ENCODE results near the gene CTDSP1.

Gene CTDSP1

DNA sequence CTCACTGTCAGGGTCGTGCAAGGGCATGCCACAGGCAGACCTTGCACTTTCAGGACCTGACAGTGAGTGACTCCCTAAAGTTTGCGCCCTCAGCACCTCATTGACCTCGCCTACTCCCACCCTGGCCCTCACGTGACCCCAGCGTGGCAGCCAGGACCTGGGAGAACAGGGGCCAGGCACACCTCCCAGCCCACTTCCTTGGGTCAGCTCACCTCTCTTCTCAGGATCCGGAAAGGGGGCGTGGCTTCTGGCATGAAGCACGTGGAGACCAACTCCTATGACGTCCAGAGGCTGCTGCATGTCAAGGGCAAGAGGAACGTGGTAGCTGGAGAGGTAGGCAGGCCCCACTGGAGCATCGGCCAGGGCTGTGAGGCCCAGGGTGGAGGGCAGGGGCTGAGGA lies 28.1 kb downstream of the CTDSP1 start:
- no peak for DNase-seq

DNA sequence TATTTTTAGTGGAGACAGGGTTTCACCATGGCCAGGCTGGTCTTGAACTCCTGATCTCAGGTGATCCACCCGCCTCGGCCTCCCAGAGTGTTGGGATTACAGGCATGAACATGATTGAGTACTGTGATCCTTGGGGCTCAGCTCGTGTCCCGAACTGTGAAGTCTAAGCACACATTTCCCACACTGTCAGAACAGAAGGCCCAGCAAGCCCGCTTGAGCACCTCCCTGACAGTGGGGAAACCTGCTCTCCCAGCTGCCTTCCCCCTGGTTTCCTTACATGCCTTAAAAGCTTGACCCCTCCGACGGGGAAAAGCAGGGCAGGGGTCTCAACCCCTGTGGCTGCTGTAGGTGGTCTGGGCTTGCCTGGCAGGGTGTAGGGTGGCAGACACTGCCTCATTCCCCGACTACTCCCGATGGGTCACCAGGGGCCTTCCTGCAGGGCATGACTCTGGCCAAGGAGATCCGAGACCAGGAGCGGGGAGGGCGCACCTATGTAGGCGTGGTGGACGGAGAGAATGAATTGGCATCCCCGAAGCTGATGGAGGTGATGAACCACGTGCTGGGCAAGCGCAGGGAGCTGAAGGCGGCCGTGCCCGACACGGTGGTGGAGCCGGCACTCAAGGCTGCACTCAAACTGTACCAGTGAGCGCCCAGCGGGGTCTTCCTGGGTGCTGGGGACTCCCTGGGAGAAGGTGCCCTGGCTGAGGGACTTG lies 29.3 kb downstream of the CTDSP1 start:
- DNase-seq = no peak

DNA sequence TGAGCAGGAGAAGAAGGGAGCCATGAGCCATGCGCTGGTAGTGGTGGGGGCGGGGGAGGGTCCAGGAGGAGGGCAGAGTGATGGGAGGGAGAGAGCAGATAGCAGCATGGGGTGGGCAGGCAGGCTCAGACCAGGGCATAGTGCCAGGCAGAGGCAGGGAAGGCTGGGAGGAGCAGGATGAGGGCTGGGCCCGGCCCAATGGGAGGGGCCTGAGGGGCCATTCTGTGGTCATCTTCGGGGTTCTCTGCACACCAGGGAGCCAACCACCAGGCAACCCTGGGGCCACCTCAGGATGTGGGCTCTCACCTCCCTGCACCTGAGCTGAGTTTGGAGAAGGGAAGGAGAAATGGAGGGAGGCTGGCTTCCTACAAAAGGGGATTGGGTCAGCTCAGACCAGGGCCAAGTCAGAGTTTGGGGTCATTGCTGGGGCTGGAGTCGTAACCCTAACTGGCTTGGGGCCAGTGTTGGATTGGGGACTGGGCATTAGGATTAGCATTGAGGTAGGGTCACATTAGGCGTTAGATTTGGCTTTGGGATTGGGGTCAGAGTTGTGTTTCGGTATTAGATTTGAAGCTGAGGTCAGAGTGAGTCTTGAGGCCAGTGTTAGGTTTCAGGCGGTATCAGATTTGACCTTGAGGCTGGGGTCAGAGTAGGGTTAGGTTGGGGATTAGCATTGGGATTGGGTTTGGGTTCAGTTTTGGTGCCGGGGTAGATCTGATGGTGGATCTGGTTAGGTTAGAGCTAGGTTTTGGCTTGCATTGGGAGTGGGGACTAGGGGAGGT lies 30.4 kb downstream of the CTDSP1 start:
- DNase-seq = no peak

DNA sequence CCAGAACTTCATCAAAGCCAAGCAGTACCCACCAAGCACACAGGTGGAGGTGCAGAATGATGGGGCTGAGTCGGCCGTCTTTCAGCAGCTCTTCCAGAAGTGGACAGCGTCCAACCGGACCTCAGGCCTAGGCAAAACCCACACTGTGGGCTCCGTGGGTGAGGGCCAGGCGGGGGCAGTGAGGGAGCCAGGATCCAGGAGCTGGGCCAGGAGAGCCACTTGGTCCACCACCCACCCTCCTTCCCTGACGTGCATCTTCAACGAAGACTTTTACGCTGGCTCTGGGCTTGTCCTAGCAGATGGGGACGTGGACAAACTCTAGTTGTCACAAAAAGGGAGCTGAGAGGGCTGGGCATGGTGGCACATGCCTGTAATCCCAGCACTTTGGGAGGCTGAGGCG lies 31.1 kb downstream of the CTDSP1 start:
- DNase-seq = no peak

DNA sequence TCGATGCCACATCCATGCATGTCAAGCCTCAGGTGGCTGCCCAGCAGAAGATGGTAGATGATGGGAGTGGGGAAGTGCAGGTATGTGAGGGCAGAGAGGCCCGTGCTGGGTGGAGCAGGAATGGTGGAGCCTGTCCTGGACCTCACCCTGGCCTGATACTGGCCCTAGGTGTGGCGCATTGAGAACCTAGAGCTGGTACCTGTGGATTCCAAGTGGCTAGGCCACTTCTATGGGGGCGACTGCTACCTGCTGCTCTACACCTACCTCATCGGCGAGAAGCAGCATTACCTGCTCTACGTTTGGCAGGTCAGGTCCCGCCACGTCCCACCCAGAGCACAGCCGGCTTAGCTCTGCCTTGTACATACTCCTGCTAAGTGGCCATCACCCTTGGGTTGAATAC lies 32.2 kb downstream of the CTDSP1 start:
- DNase-seq = no peak

DNA sequence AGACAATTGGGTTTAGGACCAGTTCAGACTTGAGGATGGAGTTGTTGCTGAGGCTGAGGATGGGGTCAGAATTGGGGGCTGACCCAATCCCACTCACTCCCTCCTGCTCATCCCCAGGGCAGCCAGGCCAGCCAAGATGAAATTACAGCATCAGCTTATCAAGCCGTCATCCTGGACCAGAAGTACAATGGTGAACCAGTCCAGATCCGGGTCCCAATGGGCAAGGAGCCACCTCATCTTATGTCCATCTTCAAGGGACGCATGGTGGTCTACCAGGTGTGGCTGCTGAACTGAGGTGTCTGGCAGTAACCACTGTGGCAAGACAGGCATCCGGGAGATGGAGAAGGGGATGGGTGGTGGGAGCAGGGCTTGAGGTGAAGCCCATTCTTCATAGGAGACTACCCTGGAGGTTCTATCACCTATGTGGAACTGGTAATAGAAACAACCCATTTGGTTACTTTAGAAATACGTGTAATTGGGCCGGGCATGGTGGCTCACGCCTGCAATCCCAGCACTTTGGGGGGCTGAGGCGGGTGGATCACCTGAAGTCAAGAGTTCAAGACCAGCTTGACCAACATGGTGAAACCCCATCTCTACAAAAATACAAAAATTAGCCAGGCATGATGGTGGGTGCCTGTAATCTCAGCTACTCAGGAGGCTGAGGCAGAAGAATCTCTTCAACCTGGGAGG lies 33.2 kb downstream of the CTDSP1 start:
- DNase-seq = no peak

DNA sequence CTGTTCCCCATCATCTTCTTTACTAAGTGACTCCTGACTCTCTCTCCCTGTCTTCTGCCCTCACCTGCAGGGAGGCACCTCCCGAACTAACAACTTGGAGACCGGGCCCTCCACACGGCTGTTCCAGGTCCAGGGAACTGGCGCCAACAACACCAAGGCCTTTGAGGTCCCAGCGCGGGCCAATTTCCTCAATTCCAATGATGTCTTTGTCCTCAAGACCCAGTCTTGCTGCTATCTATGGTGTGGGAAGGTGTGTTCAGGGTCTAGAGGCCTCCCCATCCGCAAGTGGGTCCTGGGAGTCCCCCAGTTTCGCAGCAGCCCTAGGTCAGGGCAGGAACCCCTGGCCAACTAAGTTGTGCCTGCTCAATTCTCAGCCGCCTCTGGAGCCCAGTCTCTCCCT lies 34.8 kb downstream of the CTDSP1 start:
- DNase-seq = no peak

DNA sequence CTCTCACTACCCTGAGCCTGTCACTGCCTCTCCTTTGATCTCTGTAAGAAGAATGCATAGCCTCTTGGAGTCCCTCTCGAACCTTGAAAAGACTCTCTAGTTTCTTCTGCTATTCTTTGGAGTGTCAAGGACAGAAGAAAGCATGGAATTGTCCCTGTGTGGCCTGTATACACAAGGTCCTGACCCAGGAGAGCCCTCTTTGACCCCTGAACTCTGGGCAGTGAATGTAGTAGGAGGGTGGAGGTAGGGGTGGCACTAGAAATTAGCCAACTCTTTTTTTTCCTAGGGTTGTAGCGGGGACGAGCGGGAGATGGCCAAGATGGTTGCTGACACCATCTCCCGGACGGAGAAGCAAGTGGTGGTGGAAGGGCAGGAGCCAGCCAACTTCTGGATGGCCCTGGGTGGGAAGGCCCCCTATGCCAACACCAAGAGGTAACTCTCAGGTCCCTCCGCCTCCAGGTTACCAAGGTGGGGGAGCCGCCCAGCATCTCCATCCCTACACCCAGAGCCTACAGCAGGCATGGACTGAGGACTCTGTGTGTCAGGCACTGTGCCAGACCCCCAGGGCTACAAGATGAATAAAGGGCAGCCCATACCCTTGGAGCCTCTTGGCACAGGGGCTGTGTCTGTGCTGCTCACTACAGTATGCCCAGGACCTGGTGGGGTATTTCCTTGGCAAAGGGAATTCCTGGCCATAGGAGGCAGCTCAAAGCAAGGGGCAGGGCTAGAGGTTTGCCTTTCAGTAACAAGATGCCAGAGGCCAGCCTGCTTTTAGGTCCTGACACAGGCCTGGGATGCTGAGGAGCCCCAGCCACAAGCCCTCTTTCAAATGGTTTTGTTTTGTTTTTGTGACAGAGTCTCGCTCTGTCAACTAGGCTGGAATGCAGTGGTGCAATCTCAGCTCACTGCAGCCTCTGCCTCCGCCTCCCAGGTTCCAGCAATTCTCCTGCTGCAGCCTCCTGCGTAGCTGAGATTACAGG lies 35.6 kb downstream of the CTDSP1 start:
- no peak for DNase-seq

DNA sequence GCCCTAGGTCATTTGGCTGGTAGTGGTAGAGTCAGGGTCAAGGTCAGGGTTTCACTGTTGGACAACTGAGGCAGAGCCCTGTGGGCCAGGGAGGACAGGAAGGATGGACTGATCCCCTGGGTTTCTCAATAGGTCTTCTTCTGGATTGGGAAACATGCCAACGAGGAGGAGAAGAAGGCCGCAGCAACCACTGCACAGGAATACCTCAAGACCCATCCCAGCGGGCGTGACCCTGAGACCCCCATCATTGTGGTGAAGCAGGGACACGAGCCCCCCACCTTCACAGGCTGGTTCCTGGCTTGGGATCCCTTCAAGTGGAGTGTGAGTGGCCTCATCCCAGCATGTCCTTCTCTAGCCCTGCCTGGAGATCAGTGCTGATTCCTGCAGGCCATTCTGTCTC lies 37.3 kb downstream of the CTDSP1 start:
- DNase-seq = no peak

DNA sequence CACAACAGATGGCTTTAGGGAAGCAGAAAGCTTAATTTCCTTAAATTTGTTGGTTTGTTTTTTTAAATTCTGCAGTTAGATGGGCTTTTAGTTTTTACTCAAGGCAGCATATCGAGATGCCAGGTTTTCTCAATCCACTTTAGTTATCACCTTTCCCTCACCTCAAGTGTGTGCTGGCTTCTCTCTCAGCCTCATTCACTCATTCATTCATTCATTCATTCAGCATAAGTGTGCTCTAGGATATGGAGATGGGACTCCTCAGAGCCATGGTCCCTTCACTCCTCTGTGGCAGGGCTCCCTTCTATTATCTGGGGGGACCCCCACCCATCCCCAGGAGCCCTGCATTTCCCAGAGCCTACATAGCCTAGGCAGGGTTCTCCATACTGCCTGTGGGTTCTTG lies 38.3 kb downstream of the CTDSP1 start:
- DNase-seq = no peak

DNA sequence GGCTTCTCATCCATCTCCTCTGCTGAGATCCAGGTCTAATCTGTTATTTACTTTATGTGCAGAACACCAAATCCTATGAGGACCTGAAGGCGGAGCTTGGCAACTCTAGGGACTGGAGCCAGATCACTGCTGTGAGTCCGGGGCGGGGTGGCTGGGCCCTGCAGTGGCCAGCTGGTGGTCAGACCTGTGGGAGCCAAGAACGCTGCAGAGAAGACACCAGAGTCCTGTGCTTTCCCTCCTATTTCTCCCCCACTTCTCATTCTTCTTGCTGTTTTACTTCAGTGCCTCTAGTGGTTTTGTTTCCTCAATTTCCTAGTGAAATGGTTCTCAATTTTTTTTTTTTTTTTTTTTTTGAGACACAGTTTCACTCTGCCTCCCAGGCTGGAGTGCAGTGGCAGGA lies 38.9 kb downstream of the CTDSP1 start:
- no peak for DNase-seq

DNA sequence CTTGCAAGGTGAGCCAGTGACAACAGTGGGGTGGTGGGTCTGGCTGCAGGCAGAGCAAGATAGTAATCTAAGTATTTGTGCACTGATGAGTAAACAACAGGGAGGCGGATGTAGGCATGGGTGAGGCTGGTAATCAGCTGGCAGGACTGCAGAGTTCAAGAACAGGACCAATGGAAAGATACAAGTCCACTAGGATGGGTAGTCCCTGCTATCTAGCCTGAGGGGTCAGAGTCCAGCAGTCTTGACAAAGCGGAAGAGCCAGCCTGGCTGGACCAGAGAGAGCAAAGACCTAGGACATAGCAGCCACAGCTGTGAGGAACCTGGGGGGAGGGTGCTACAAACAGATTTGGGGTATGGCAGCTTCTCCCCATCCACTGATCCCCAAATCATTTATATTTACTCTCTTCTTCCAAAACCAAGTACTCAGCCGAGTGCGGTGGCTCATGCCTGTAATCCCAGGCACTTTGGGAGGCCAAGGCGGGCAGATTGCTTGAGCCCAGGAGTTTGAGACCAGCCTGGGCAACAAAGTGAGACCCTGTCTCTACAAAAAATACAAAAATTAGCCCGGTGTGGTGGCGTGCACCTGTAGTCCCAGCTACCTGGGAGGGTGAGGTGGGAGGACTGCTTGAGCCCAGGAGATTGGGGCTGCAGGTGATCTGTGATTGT lies 45.2 kb downstream of the CTDSP1 start:
- no peak for DNase-seq

DNA sequence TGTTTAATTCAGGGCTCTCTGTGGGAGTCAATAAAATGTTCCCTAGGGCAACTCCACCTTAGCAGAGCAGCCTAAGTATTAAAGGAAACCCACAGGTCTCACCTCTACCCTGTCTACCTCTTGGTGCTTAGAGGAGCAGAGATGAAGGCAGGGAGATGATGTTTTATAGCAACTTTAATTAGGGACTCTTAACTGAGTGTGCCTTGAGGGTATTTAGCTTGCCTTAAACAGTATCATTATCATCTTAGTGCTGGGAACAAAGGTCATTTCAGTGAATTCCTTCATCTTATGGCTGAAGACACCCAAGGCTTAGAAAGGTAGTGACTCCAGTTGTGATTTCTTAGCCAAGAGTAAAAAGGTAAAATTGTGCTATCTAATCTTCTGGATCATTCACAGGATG lies 45.9 kb downstream of the CTDSP1 start:
- DNase-seq = no peak

DNA sequence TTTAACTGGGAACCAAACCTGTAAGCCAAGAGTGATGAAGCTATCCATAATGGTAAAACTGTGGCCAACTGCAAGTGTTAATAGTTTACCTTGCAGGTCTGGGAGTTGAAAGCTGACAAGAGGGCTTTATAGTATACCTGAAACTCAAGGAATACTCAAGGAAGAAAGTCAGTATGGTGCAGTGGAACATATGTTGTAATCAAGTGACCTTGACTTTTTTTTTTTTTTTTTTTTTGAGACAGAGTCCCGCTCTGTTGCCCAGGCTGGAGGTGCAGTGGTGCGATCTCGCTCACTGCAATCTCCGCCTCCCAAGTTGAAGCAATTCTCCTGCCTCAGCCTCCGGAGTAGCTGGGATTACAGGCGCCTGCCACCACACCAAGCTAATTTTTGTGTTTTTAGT lies 46.9 kb downstream of the CTDSP1 start:
- no peak for DNase-seq

DNA sequence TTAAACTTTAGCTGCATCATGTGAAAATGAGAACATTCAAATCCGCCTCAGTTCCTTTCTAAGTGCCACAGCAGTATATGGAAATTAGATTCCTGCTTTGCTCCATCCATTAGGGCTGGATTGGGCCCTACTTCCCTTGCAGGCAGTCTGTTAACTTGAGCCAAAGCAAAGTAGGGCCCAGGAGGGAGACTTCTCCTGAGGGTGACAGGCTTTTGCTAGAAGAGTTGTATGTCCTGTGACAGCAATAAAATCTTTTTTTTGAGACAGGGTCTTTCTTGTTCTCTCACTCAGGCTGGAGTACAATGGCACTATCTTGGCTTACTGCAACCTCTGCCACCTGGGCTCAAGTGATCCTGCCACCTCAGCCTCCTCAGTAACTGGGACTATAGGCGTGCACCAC lies 47.4 kb downstream of the CTDSP1 start:
- no peak for DNase-seq

DNA sequence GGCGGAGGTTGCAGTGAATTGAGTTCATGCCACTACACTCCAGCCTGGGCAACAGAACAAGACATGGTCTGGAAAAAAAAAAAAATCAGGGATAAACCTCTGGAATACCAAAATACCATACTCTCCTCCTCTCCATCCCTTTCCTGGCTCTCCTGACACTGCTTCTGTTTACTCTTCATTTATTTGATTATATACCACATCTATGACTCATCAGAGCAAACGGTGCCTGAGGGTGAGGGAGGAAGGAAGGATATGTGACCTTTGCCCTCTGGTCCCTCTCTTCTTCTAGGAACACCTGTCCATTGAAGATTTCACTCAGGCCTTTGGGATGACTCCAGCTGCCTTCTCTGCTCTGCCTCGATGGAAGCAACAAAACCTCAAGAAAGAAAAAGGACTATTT lies 49.3 kb downstream of the CTDSP1 start:
- no peak for DNase-seq

DNA sequence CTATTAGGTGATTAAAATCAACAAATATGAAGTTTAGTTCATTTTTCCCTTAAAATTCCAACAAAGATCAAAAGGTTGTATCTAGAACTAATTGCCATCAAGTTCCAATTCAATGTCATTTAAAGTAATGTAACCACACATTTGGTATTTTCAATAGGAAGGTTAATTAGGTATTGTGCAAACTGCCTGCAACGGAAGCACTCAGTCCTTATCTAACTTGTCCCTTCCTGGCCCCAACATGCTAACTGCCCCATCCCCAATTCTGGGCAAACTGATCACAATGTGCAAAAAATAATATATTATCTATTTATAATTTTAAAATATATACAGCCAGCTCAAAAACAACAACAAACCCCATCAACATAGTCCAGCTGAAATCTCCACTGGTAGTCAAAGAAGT lies 52.4 kb downstream of the CTDSP1 start:
- DNase-seq = no peak

Data from CD4-positive, alpha-beta T cell treated with Interleukin-6 for 4 hours (primary cell).